Smooth muscle cell of the brain vasculature (primary cell): ENCODE results near the gene ANAPC4.

Experiments used
- DNase-seq: peaks from one replicate; pipeline ENCODE4 v3.0.0-alpha.2; 2012; ENCODE audit warnings: low read depth, low spot score

Gene ANAPC4

GRCh38 chr4:25377572-25378436 lies 741 bp downstream of the ANAPC4 start:
- DNase-seq = no peak

DNA sequence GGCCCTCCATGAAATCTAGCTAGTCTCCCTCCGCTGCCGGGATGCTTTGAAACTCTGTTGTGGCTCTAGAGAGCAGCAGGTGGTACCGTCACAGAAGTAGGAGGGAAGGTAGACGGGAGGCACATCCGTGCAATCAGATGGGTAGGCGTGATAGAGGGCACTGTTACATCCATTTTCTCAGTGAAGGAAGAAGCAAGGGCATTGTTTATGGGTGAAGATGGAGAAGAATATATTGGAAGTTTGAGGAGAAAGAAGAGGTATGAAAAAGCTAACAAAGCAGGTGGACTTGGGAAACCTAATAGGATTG lies 1.3 kb downstream of the ANAPC4 start:
- DNase-seq = no peak

DNA sequence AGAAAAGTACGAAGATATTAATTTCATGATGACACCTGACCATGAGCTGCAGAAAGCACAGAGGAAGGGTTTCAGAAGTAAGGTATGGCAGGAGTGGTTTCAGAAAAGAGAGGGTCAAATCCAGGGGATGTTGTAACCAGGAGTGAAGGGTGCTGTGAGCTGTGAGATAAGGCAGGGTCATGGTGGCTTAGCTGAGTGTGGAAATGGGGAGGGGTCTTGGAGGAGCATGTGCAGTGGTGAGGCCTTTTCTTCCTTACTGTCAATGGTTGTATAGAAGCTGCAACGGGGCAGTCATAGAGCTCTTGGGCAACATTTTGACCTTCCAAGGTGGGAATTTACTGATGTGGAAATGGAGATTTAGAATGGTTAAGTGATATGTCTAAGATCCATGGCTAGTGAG lies 2.5 kb downstream of the ANAPC4 start:
- DNase-seq = no peak

GRCh38 chr4:25383647-25384046 lies 6.6 kb downstream of the ANAPC4 start:
- DNase-seq = no peak

DNA sequence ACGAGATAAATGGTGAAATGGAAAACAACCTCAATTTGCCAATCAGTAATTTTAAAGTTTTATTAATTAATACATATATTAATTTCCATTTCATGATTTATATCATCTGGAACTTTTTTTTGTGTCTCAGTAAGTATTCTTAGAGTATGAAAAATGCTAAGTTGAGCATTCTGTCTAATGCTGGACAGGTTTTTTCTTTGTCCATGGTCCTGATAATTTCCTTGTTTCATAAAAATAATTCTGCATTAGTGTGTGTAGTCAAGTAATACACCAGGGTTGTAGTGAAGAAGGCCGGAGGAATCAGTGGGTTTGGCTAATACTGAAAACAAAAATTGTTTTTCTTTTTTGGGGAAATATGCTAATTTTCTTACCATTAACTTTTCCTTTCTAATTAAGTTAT lies 9.9 kb downstream of the ANAPC4 start:
- no peak for DNase-seq

DNA sequence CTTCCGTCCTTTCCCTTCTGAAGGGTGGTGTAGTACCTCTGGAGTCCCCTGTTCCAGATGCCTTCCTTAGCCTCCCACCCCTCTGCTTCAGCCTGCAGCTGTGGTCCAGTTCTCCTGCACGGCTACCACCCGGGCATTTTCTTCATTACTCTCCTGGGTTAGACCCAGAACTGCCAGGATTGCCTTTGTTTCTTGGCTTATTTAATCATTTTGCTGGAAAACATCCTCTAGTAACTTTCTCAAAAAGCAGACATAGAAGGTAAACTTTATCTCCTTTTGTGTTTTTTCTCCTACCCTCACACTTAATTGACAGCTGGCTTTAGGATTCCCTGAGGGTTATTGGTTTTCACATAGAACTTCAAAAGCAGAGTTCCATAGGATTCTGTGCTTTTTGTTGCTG lies 20.2 kb downstream of the ANAPC4 start:
- DNase-seq = no peak

- DNase-seq = no peak
Observed at GRCh38 chr4:25399510-25399909, 22.4 kb downstream of the ANAPC4 start.

GRCh38 chr4:25401066-25401465 lies 24.0 kb downstream of the ANAPC4 start:
- DNase-seq = no peak

DNA sequence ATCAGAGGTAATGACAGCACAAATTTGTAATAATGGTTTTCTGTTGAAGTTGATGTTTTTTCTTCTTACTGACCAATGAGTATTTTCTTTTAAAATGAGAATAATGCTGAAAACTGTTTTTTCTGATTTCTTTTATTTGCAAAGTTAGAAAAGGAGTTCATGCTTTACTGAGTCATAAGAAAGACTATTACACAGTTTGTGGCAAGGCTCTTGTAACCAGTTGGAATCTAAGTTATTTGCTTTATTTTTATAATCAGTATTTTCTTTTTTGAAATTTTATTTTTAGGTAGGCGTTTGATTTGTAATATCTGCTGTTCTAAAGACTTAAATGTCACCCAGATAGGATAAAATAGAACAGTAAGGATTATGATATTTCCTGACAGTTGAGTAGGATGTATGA lies 25.5 kb downstream of the ANAPC4 start:
- DNase-seq = no peak

DNA sequence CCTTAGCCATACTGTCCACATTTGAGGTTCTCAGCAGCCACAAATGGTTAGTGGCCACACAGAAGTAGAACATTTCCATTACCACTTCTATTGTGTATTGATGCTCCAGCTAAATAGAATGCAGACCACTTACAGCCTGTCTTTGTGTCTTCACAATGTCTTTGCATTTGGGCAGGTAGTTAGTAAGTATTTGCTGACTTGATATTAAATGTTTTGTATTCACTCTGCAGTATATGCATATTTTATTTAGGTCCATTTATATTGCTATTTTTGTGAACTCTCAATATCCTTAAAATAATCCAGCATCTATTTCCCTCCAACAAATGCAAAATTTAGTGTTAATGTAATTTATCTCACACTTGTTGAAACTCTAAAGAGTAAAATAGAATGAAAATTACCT lies 26.6 kb downstream of the ANAPC4 start:
- DNase-seq = no peak

- no peak for DNase-seq
Observed at GRCh38 chr4:25405453-25405852, 28.4 kb downstream of the ANAPC4 start.

- DNase-seq = no peak
Observed at GRCh38 chr4:25406081-25406692, 29.1 kb downstream of the ANAPC4 start.

DNA sequence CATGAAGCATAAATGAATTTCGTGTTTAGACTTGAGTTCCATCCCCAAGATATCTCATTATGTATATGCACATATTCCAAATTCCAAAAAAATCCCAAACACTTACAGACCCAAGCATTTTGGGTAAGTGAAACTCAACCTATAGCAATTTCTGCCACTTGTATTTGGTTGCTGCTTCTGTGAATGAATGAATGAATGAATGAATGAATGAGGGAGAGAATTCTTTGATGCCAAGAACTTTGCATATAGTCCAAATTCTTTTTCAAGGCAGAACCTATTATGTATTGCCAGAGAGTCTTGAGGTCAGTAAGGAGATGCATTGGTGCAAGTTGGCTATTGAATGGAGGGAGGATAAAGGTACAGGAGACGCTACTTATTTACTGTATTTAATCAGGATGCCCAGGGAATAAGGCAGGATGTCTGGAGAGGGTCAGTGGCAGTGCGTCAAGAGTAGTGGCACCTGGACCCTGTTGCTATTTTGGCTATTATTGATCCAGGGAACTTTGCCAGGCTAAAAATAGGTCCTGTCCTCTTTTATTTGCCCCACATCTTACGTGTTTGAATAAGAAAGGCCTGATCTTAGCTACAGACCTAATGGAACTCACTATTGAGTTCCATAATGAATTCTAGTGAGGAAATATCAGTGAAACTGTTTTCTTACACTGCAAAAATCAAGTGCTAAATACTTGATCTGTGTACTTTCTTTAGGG lies 33.9 kb downstream of the ANAPC4 start:
- DNase-seq = no peak

DNA sequence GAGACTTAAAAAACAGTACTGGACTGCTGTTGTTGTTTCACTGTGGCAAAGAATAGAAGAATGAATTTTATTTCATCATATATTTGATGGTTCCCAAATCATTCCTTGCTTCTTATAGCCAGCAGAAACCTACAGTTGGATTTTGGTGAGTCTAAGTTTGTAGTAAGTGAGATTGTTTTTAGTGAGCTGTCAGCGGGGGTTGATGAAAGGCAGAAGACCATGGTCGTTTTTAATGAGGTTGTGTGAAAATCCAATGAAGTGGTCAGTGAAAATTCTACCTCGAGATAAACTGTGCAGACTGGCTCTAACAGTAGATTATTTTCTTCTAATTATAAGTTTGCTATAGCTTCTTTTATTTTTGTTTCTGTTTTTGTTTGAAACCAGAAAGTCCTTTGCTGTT lies 36.2 kb downstream of the ANAPC4 start:
- DNase-seq = no peak

DNA sequence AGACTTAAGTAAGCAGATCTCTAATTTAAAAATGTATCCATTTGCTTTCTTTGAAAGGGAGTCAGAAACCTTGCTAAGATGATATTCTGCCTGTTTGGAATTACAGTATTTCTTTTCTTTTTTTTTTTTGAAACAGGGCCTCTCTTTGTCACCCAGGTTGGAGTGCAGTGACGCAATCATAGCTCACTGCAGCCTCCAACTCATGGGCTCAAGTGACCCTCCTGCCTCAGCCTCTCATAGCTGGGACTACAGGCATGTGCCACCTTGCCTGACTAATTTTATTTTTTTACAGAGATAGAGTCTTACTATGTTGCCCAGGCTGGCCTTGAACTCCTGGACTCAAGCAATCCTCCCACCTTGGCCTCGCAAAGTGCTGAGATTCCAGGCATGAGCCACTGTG lies 40.0 kb downstream of the ANAPC4 start:
- no peak for DNase-seq

GRCh38 chr4:25420931-25421330 lies 43.9 kb downstream of the ANAPC4 start:
- no peak for DNase-seq

- DNase-seq = no peak
Observed at GRCh38 chr4:25421816-25422525, 44.9 kb downstream of the ANAPC4 start.

GRCh38 chr4:25423548-25423947 lies 46.5 kb downstream of the ANAPC4 start:
- DNase-seq = no peak

DNA sequence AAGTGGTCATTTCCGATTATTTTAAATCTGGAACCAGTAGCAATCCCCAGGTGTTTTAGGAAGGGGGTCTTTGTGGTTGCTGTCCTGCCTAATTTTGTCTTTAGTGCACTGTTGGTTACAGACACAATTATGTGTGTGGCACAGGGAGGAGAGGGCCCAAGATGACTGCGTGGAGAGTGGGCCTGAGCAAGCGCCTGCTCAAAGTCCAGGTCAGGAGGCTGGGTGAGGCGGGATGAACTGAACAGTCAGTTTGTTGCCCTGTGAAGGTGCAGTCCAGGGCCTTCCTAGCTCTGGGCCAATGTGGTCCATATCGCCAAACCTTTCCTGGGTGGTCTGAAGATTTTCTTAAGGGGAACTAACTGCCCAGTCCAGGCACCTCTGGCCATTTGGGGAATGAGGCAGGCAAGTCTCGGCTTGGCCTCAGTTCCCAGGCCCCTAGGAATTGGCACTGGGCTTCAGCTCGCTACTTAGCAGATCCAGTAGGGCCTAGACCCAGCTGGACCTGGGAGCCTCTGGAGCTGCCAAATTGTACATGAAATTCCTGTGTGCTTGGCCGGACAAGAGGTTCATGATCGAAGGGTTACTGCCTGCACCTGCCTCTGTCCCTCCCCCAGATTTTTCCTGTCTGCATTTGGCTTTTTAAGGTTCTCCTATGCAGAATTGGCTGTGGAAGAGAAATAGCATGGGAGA lies 47.6 kb downstream of the ANAPC4 start:
- no peak for DNase-seq

DNA sequence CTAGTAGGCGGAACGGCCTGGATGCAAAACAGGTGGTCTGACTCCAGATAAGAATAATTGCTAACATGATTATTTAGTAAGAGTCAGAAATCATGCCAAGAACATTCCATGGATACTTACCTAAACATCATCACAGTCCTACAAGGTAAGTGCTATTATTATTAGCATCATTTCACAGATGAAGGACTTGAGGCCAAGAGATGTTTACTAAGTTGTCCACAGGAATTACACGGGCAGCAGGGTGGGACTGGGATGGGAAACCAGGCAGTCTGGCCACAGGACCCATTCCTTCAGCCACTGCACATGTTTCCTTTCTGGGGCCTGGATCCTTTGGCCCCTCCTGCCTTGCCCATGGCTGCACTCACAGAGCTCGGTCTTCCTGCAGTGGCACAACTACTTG lies 48.3 kb downstream of the ANAPC4 start:
- DNase-seq = no peak

GRCh38 chr4:25427871-25428270 lies 50.8 kb downstream of the ANAPC4 start:
- DNase-seq = no peak

- DNase-seq = no peak
Observed at GRCh38 chr4:25430630-25431029, 53.6 kb downstream of the ANAPC4 start.
